ENCODE measurements around the gene ITPR2.

ITPR2 gene

GRCh38 chr12:26746121-26746714 lies 86.8 kb downstream of the ITPR2 start:
- no peaks in the 10 kb centered on the region for H3K36me3 ChIP-seq (ENCODE audit: insufficient read depth, low read length)
- no peaks in the 10 kb centered on the region for H3K9me3 ChIP-seq (ENCODE audit: low read length)
- H3K4me3 ChIP-seq (ENCODE audit: low read depth in 1 of 2, low read length in 2 of 2), result no peak overlapping the region
- H3K27ac ChIP-seq (ENCODE audit: low read depth, low read length), result peak overlapping the region; percentile 27
- H3K4me1 ChIP-seq (ENCODE audit: insufficient read depth, low read length), result peaks cover 56% of the 10 kb centered on the region
- H3K9ac ChIP-seq (ENCODE audit: low read length), result no peak overlapping the region
- no peaks in the 10 kb centered on the region for H3K27me3 ChIP-seq (ENCODE audit: control insufficient read depth in 1 of 2, insufficient read depth in 2 of 2, low read length in 2 of 2)

- Histone ChIP-seq H3K27me3 (ENCODE audit: control insufficient read depth in 1 of 2, insufficient read depth in 2 of 2, low read length in 2 of 2) (no peaks in the 10 kb centered on the region), H3K9ac (ENCODE audit: low read length) (no peak overlapping the region), H3K27ac (ENCODE audit: low read depth, low read length) (peak overlapping the region; percentile 62), H3K4me1 (ENCODE audit: insufficient read depth, low read length) (peaks cover 50% of the 10 kb centered on the region), H3K9me3 (ENCODE audit: low read length) (no peaks in the 10 kb centered on the region), H3K4me3 (ENCODE audit: low read depth in 1 of 2, low read length in 2 of 2) (no peak overlapping the region), H3K36me3 (ENCODE audit: insufficient read depth, low read length) (no peaks in the 10 kb centered on the region)
Measured at GRCh38 chr12:26744697-26745440, 88.1 kb downstream of the ITPR2 start.

DNA sequence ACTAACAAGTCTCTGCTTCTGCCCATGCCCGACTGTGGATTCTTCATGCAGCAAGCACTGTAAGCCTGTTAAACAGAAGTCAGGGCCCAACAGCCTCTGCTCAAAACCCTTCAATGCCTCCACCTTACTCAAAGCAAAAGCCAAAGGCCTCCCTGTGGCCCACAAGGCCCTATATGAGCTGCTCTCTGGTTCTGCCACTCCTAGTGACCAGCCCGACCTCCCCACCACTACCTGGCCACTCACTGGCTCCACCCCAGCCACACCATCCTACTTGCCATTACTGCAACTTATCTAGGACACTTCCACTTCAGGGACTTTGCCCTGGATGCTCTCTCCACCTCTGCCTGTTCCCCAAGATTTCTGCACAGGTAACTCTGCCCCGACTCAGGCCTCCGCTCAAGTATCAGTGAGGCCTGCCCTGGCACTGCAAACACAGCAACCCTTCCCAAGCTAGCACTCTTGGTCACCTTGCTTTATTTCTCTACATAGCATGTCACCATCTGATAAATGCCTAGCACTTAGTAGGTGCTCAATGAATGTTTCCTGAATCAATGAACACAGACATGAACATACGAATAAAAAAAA lies 88.9 kb downstream of the ITPR2 start:
- H3K4me1 ChIP-seq (ENCODE audit: insufficient read depth, low read length), result peaks cover 43% of the 10 kb centered on the region
- peak overlapping the region; percentile 62 for H3K27ac ChIP-seq (ENCODE audit: low read depth, low read length)

DNA sequence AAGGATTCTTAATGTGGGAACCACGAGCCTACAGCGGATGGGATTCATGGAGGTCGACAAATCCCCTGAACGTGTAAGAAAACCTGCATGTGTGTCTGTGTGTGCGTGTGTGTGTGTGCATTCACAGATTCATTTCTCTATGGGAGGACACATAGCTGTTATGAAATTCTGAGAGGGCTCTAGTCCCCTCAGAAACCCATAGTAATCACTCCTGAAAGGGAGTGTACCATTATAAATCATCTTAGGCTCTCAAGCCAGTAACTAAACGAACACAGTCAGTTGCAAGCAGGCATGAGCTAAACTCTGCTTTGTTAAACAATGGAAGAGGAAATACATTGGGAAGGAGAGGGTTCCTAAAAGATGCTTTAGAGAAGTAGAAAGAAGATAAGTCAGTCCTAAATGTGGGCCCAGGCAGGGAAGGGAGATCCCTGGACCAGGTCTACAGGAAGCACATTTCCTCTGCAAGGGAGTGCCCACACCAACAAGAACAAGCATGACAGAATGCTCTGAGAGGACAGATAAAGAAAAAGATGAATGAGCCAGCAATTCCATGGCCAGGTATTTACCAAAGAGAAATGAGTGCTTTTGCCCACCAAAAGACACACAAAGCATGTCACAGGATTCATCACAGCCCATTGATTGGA lies 91.3 kb downstream of the ITPR2 start:
- H3K9ac ChIP-seq (ENCODE audit: low read length), result no peak overlapping the region
- H3K9me3 ChIP-seq (ENCODE audit: low read length), result no peaks in the 10 kb centered on the region
- H3K36me3 ChIP-seq (ENCODE audit: insufficient read depth, low read length), result no peaks in the 10 kb centered on the region
- peaks cover 36% of the 10 kb centered on the region for H3K4me1 ChIP-seq (ENCODE audit: insufficient read depth, low read length)
- H3K27ac ChIP-seq (ENCODE audit: low read depth, low read length), result peak overlapping the region; percentile 73
- no peak overlapping the region for H3K4me3 ChIP-seq (ENCODE audit: low read depth in 1 of 2, low read length in 2 of 2)
- H3K27me3 ChIP-seq (ENCODE audit: control insufficient read depth in 1 of 2, insufficient read depth in 2 of 2, low read length in 2 of 2), result no peaks in the 10 kb centered on the region

More for the DNA sequence above, 88.9 kb downstream of the ITPR2 start:
- Histone ChIP-seq H3K9ac (ENCODE audit: low read length) (no peak overlapping the region), H3K27me3 (ENCODE audit: control insufficient read depth in 1 of 2, insufficient read depth in 2 of 2, low read length in 2 of 2) (no peaks in the 10 kb centered on the region), H3K4me3 (ENCODE audit: low read depth in 1 of 2, low read length in 2 of 2) (no peak overlapping the region), H3K36me3 (ENCODE audit: insufficient read depth, low read length) (no peaks in the 10 kb centered on the region), H3K9me3 (ENCODE audit: low read length) (no peaks in the 10 kb centered on the region)

DNA sequence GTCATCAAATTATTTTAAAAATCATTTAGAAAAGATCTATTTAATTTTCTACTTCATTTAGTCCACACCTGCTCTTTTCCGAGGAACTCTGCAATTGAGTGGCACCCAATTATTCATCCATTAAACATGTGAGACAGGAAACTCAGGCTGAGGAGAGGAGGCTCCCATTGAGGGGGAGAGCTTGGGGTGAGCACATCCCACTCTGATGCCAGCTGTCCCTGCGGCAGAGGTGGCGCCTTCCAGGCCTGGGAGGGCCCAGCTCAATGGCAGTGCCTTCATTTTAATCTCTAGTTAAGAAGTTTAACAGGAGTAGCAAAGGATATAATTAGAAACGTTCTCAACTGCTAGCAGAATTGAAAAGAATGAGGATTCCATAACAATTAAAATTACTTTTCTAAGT lies 92.0 kb downstream of the ITPR2 start:
- Histone ChIP-seq H3K4me3 (ENCODE audit: low read depth in 1 of 2, low read length in 2 of 2) (no peak overlapping the region), H3K4me1 (ENCODE audit: insufficient read depth, low read length) (peaks cover 31% of the 10 kb centered on the region), H3K9me3 (ENCODE audit: low read length) (no peaks in the 10 kb centered on the region), H3K27me3 (ENCODE audit: control insufficient read depth in 1 of 2, insufficient read depth in 2 of 2, low read length in 2 of 2) (no peaks in the 10 kb centered on the region), H3K9ac (ENCODE audit: low read length) (no peak overlapping the region), H3K36me3 (ENCODE audit: insufficient read depth, low read length) (no peaks in the 10 kb centered on the region), H3K27ac (ENCODE audit: low read depth, low read length) (peak overlapping the region; percentile 73)

- H3K4me1 ChIP-seq (ENCODE audit: insufficient read depth, low read length), result peaks cover 27% of the 10 kb centered on the region
- H3K27ac ChIP-seq (ENCODE audit: low read depth, low read length), result no peak overlapping the region
- no peak overlapping the region for H3K4me3 ChIP-seq (ENCODE audit: low read depth in 1 of 2, low read length in 2 of 2)
- no peaks in the 10 kb centered on the region for H3K27me3 ChIP-seq (ENCODE audit: control insufficient read depth in 1 of 2, insufficient read depth in 2 of 2, low read length in 2 of 2)
- no peaks in the 10 kb centered on the region for H3K9me3 ChIP-seq (ENCODE audit: low read length)
- no peak overlapping the region for H3K9ac ChIP-seq (ENCODE audit: low read length)
- H3K36me3 ChIP-seq (ENCODE audit: insufficient read depth, low read length), result no peaks in the 10 kb centered on the region
Measured at GRCh38 chr12:26740348-26740747, 92.6 kb downstream of the ITPR2 start.

- H3K9me3 ChIP-seq (ENCODE audit: low read length), result no peaks in the 10 kb centered on the region
- peaks cover 31% of the 10 kb centered on the region for H3K4me1 ChIP-seq (ENCODE audit: insufficient read depth, low read length)
- H3K36me3 ChIP-seq (ENCODE audit: insufficient read depth, low read length), result no peaks in the 10 kb centered on the region
- no peak overlapping the region for H3K4me3 ChIP-seq (ENCODE audit: low read depth in 1 of 2, low read length in 2 of 2)
- no peaks in the 10 kb centered on the region for H3K27me3 ChIP-seq (ENCODE audit: control insufficient read depth in 1 of 2, insufficient read depth in 2 of 2, low read length in 2 of 2)
- H3K9ac ChIP-seq (ENCODE audit: low read length), result no peak overlapping the region
- no peak overlapping the region for H3K27ac ChIP-seq (ENCODE audit: low read depth, low read length)
Measured at GRCh38 chr12:26737487-26738030, 95.4 kb downstream of the ITPR2 start.

DNA sequence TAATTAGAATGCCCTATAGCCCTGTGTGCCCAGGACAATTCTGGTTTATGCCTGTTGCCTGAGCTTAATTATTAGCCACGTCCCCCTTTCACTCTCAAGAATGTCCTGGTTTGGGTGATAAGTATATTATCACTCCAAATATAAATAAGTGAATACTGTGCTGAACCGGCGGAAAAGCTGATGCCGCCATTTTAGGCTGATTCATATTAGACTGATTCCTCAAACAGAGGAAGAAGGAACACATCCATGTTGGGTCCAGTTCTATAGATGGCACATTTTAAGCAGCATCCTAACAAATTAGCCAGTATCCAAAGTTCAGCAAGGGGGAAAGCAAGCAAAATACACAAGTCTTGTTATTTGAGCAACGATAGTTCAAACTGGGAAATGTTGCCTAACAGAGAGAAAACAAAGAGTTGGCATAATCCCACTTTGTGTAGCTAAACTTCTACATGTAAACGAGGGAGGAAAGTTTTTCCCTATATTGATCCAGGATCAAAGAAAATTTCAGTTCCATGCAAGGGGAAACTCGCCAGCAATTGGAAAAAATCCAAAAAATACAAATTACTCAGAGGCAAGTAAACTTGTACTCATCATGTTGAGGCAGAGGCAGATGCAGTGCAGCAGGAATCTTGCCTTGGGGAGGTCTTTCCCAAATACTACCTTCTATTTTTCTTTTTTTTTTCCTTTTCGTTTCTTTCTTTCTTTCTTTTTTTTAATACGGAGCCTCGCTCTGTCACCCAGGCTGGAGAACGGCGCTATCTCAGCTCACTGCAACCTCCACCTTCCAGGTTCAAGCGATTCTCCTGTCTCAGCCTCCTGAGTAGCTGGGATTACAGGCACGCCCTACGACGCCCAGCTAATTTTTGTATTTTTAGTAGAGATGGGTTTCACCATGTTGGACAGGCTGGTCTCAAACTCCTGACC lies 96.2 kb downstream of the ITPR2 start:
- Histone ChIP-seq H3K9ac (ENCODE audit: low read length) (no peak overlapping the region), H3K4me3 (ENCODE audit: low read depth in 1 of 2, low read length in 2 of 2) (no peak overlapping the region), H3K9me3 (ENCODE audit: low read length) (no peaks in the 10 kb centered on the region), H3K27me3 (ENCODE audit: control insufficient read depth in 1 of 2, insufficient read depth in 2 of 2, low read length in 2 of 2) (no peaks in the 10 kb centered on the region), H3K36me3 (ENCODE audit: insufficient read depth, low read length) (no peaks in the 10 kb centered on the region), H3K27ac (ENCODE audit: low read depth, low read length) (no peak overlapping the region), H3K4me1 (ENCODE audit: insufficient read depth, low read length) (peaks cover 27% of the 10 kb centered on the region)

GRCh38 chr12:26735249-26735639 lies 97.8 kb downstream of the ITPR2 start:
- no peak overlapping the region for H3K4me3 ChIP-seq (ENCODE audit: low read depth in 1 of 2, low read length in 2 of 2)

GRCh38 chr12:26734510-26735248 lies 98.3 kb downstream of the ITPR2 start:
- H3K27ac ChIP-seq (ENCODE audit: low read depth, low read length), result peak overlapping the region; percentile 14
- H3K9me3 ChIP-seq (ENCODE audit: low read length), result no peaks in the 10 kb centered on the region
- no peak overlapping the region for H3K9ac ChIP-seq (ENCODE audit: low read length)
- no peaks in the 10 kb centered on the region for H3K27me3 ChIP-seq (ENCODE audit: control insufficient read depth in 1 of 2, insufficient read depth in 2 of 2, low read length in 2 of 2)
- no peaks in the 10 kb centered on the region for H3K36me3 ChIP-seq (ENCODE audit: insufficient read depth, low read length)
- H3K4me3 ChIP-seq (ENCODE audit: low read depth in 1 of 2, low read length in 2 of 2), result no peak overlapping the region
- peaks cover 27% of the 10 kb centered on the region for H3K4me1 ChIP-seq (ENCODE audit: insufficient read depth, low read length)

More at GRCh38 chr12:26735249-26735639, 97.8 kb downstream of the ITPR2 start:
- Histone ChIP-seq H3K27ac (ENCODE audit: low read depth, low read length) (peak overlapping the region; percentile 14), H3K9me3 (ENCODE audit: low read length) (no peaks in the 10 kb centered on the region), H3K36me3 (ENCODE audit: insufficient read depth, low read length) (no peaks in the 10 kb centered on the region), H3K9ac (ENCODE audit: low read length) (no peak overlapping the region), H3K4me1 (ENCODE audit: insufficient read depth, low read length) (peaks cover 27% of the 10 kb centered on the region), H3K27me3 (ENCODE audit: control insufficient read depth in 1 of 2, insufficient read depth in 2 of 2, low read length in 2 of 2) (no peaks in the 10 kb centered on the region)
